ENCODE results near the gene CHAF1B. TPM values are rescaled to one million over a fixed set of nuclear protein-coding genes. Genes with fewer than 3 reads are reported as not detected.
"Not testable (repeated sequence)": the region's sequence is repeated elsewhere in the genome, so short reads cannot be mapped to it uniquely, and the experiment has no call there.

Gene CHAF1B
- total RNA-seq (10 to 100 TPM; 30.6 to 30.8 TPM), polyA plus RNA-seq (2.4 TPM)

DNA sequence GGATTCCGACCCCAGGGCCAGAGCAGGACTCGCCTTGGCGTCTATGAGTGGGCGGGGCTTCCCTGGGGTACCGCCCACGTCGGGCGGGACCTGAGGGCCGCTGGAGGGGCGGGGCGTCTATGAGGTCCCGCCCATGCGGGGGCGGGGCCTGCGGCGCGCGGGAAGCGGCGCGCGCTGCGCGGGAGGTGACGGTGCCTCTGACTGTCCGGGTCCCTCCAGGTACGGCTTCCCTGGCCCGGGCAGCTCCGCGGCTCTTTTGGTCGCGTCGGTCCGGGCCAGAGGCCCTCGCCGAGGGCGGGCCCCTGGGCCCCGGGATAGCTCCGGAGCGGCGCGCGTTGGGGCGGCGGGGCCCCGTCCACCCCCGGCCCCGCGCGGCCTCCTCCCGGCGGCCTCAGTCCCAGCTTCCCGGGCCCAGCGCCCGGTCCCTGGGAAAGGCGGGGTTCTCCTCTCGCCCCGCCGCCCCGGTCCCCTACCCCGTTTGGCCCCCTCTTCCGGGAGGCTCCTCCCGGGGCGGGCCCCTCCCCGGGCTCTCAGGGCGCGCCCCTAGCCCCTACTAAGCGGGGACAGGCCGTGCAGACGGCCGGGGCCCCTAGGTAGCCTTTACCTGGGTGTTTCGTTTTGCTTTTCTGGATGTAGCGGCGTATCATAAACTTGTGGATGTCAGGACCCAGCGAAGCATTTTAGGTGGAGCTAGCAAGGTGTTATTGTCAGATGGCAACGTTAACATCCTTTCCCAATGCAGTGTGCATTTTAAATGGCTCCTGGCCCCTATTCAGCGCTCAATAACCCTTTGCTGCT lies at the start of gene CHAF1B:
CHAF1B (plus strand) TSS at position 160 of the 798 bp plus-strand sequence. CDS start 745 bp downstream, outside the sequence.
- Mint-ChIP-seq H3K9me3 (no peaks in the 10 kb centered on the region), H3K36me3 (peaks cover 0 to 3% (median 1%) of the 10 kb centered on the region in 3 donors), H3K27me3 (no peaks in the 10 kb centered on the region), H3K27ac (peak within 1 kb of the TSS in 5 of 8 donors; percentile 26 to 82 (median 36)), H3K4me1 (peaks cover 5 to 8% (median 8%) of the 10 kb centered on the region in 3 donors), H3K4me3 (peak within 1 kb of the TSS; percentile 80 to 92 (median 86))
- ChIA-PET POLR2A (interaction anchor here (0.6 kb wide), 2 partner anchors 12 to 33 kb away, joined by 5 to 6 read pairs; no protein-coding TSS in a partner anchor), CTCF (interaction anchor here (1.1 kb wide), 1 partner anchor 66 kb away, joined by 3 read pairs; the partner anchor contains the start of gene MORC3)
- H3K27me3 ChIP-seq (ENCODE audit: insufficient read depth, low read length, poor library complexity, severe bottlenecking), result no peaks in the 10 kb centered on the region
- H3K27ac ChIP-seq (ENCODE audit: low read depth, low read length), result peak within 1 kb of the TSS; percentile 51
- peak within 1 kb of the TSS; percentile 59 for H3K4me3 ChIP-seq (ENCODE audit: low read length)
- no peaks in the 10 kb centered on the region for H3K36me3 ChIP-seq (ENCODE audit: insufficient read depth, low read length)
- H3K9me3 ChIP-seq (ENCODE audit: low read length), result no peaks in the 10 kb centered on the region
- H3K4me1 ChIP-seq (ENCODE audit: insufficient read depth, low read length), result peaks cover 6% of the 10 kb centered on the region
- DNase-seq, result peak; percentile 76 to 83 (median 78)

DNA sequence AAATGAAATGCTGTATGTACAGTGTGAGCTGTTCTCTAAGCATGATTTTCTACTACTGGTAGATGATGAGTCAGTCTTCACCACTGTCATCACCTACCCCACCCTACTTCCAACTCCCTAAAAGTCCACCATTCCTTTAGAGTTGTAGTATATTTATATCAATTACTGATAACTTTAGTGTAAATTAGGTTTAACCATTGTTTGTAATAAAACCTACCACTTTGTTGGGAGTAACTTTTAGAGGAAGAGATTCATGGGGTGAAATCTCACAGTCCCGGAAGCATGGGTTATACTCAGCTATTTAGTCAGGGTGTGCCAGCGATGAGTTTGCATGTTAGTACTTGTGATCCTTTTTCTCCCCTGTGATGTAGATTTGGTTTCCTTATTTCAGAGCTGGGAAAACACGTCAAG lies 48.1 kb upstream of the CHAF1B start:
- DNase-seq, result no peak
- POLR2A ChIA-PET, result no interaction called here
- Histone ChIP-seq H3K27me3 (ENCODE audit: insufficient read depth, low read length, poor library complexity, severe bottlenecking) (no peaks in the 10 kb centered on the region), H3K9me3 (ENCODE audit: low read length) (no peaks in the 10 kb centered on the region), H3K4me3 (ENCODE audit: low read length) (no peak overlapping the region), H3K4me1 (ENCODE audit: insufficient read depth, low read length) (peaks cover 7% of the 10 kb centered on the region), H3K27ac (ENCODE audit: low read depth, low read length) (no peak overlapping the region), H3K36me3 (ENCODE audit: insufficient read depth, low read length) (peaks cover 46% of the 10 kb centered on the region)
- peaks cover 22 to 35% (median 23%) of the 10 kb centered on the region in 3 donors for H3K4me1 Mint-ChIP-seq
- CTCF ChIA-PET, result interaction anchor here (1.6 kb wide), 1 partner anchor 12 kb away, joined by 4 read pairs; no protein-coding TSS in a partner anchor
- H3K27ac Mint-ChIP-seq, result peak overlapping the region in 1 of 8 donors; percentile 1
- H3K27me3 Mint-ChIP-seq, result no peaks in the 10 kb centered on the region
- H3K9me3 Mint-ChIP-seq, result no peaks in the 10 kb centered on the region
- peaks cover 4 to 79% (median 19%) of the 10 kb centered on the region in 3 donors for H3K36me3 Mint-ChIP-seq
- H3K4me3 Mint-ChIP-seq, result no peak overlapping the region

DNA sequence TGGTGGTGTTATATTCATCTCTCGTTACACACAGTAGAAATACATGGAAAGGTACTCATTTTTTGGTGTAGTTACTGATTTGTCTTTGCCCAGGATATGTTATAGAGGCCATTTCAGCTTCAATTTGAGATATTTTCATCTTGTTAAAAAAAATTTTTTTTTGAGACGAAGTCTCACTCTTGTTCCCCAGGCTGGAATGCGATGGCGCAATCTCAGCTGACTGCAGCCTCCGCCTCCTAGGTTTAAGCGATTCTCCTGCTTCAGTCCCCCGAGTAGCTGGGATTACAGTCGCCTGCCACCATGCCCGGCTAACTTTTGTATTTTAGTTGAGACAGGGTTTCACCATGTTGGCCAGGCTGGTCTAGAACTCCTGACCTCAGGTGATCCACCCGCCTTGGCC lies 46.2 kb upstream of the CHAF1B start:
- H3K4me3 Mint-ChIP-seq, result no peak overlapping the region
- H3K27me3 Mint-ChIP-seq, result no peaks in the 10 kb centered on the region
- no peaks in the 10 kb centered on the region for H3K9me3 Mint-ChIP-seq
- CTCF ChIA-PET, result no interaction called here
- Histone ChIP-seq H3K4me3 (ENCODE audit: low read length) (no peak overlapping the region), H3K36me3 (ENCODE audit: insufficient read depth, low read length) (peaks cover 54% of the 10 kb centered on the region), H3K9me3 (ENCODE audit: low read length) (no peaks in the 10 kb centered on the region), H3K27ac (ENCODE audit: low read depth, low read length) (no peak overlapping the region), H3K4me1 (ENCODE audit: insufficient read depth, low read length) (no peaks in the 10 kb centered on the region), H3K27me3 (ENCODE audit: insufficient read depth, low read length, poor library complexity, severe bottlenecking) (no peaks in the 10 kb centered on the region)
- H3K4me1 Mint-ChIP-seq, result peaks cover 10 to 20% (median 12%) of the 10 kb centered on the region in 3 donors
- H3K36me3 Mint-ChIP-seq, result peaks cover 4 to 80% (median 16%) of the 10 kb centered on the region in 3 donors
- H3K27ac Mint-ChIP-seq, result peak overlapping the region in 1 of 8 donors; percentile 79
- POLR2A ChIA-PET, result no interaction called here
- no peak for DNase-seq

DNA sequence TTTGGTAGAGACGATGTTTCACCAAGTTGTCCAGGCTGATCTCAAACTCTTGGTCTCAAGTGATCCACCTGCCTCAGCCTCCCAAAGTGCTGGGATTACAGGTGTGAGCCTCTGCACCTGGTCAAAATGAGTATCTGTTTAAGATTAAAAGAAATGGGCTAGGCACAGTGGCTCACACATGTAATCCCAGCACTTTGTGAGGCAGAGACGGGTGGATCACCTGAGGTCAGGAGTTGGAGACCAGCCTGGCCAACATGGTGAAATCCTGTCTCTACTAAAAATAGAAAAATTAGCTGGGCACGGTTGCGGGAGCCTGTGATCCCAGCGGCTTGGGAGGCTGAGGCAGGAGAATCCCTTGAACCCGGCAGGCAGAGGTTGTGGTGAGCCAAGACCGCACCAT lies 42.6 kb upstream of the CHAF1B start:
- H3K4me1 Mint-ChIP-seq; H3K27ac Mint-ChIP-seq; H3K9me3 ChIP-seq (ENCODE audit: low read length); H3K27ac ChIP-seq (ENCODE audit: low read depth, low read length); H3K4me3 Mint-ChIP-seq; DNase-seq; H3K4me1 ChIP-seq (ENCODE audit: insufficient read depth, low read length); CTCF ChIA-PET; H3K27me3 ChIP-seq (ENCODE audit: insufficient read depth, low read length, poor library complexity, severe bottlenecking); H3K9me3 Mint-ChIP-seq; H3K27me3 Mint-ChIP-seq; H3K4me3 ChIP-seq (ENCODE audit: low read length); POLR2A ChIA-PET: not testable (repeated sequence)
- H3K36me3 Mint-ChIP-seq, result peaks cover 0 to 84% (median 13%) of the 10 kb centered on the region in 3 donors
- H3K36me3 ChIP-seq (ENCODE audit: insufficient read depth, low read length), result peaks cover 60% of the 10 kb centered on the region

DNA sequence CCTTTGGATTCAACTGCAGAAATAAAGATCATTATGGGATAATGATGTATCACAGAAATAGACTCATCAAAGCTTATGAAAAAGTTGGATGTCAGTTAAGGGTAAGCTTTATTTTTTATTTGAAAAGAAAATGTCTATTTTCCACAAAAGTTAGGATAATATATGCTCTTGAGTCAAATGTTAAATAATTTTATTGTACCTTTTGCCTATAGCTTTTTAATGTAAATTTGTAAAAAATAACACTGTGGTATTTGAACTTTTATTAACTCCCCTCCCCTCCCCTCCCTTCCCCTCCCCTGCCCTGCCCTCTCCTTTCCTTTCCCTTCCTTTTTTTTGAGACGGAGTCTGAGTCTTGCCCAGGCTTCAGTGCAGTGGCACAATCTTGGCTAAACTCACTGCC lies 40.3 kb upstream of the CHAF1B start:
- ChIA-PET POLR2A (no interaction called here), CTCF (no interaction called here)
- H3K36me3 ChIP-seq (ENCODE audit: insufficient read depth, low read length), result peaks cover 58% of the 10 kb centered on the region
- no peaks in the 10 kb centered on the region for H3K4me1 ChIP-seq (ENCODE audit: insufficient read depth, low read length)
- Mint-ChIP-seq H3K4me1 (peaks cover 0 to 3% (median 0%) of the 10 kb centered on the region in 3 donors), H3K36me3 (peaks cover 0 to 76% (median 14%) of the 10 kb centered on the region in 3 donors), H3K9me3 (no peaks in the 10 kb centered on the region), H3K4me3 (no peak overlapping the region), H3K27me3 (no peaks in the 10 kb centered on the region), H3K27ac (peak overlapping the region in 2 of 8 donors; percentile 43 to 64)
- H3K4me3 ChIP-seq (ENCODE audit: low read length), result no peak overlapping the region
- H3K27me3 ChIP-seq (ENCODE audit: insufficient read depth, low read length, poor library complexity, severe bottlenecking), result no peaks in the 10 kb centered on the region
- H3K27ac ChIP-seq (ENCODE audit: low read depth, low read length), result no peak overlapping the region
- DNase-seq, result no peak
- no peaks in the 10 kb centered on the region for H3K9me3 ChIP-seq (ENCODE audit: low read length)

DNA sequence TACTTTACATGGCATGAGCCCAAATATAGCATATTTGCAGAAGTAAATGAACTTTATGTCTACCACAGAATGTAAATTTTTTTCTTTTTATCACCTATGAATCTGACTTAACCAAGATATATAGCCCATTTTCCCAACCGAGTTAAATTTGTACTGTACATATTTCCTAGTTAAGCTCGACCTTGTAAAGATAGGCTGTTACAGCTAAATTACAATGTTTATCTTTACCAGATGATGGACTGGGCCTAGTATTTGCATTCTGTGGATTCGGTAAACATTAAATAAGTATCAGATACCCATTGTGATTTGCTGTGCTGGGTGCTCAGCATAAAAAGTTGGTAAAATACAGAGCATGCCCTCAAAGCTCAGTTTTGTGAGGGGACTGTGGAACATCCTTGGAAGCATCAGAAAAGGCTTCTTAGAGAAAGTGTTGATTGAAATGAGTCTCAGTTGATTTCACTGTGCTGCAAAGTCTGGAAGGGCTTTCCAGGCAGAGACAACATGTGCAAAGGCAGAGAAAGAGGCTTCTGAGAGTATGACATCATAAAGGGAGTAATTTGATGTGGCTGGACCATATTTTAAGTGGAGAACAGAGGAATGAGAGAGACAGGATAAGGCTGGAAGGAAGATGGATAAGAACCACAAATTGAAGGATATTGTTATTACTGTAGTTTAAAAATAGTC lies 37.8 kb upstream of the CHAF1B start:
- DNase-seq, result no peak
- Mint-ChIP-seq H3K27me3 (no peaks in the 10 kb centered on the region), H3K4me3 (no peak overlapping the region), H3K36me3 (peaks cover 4 to 77% (median 18%) of the 10 kb centered on the region in 3 donors), H3K9me3 (no peaks in the 10 kb centered on the region), H3K27ac (peak overlapping the region in 5 of 8 donors; percentile 1 to 30 (median 12)), H3K4me1 (peaks cover 5 to 9% (median 6%) of the 10 kb centered on the region in 3 donors)
- Histone ChIP-seq H3K4me1 (ENCODE audit: insufficient read depth, low read length) (no peaks in the 10 kb centered on the region), H3K9me3 (ENCODE audit: low read length) (no peaks in the 10 kb centered on the region), H3K4me3 (ENCODE audit: low read length) (no peak overlapping the region), H3K36me3 (ENCODE audit: insufficient read depth, low read length) (peaks cover 47% of the 10 kb centered on the region), H3K27me3 (ENCODE audit: insufficient read depth, low read length, poor library complexity, severe bottlenecking) (no peaks in the 10 kb centered on the region), H3K27ac (ENCODE audit: low read depth, low read length) (no peak overlapping the region)
- ChIA-PET POLR2A (no interaction called here), CTCF (interaction anchor here (1.1 kb wide), 1 partner anchor 16 kb away, joined by 3 read pairs; no protein-coding TSS in a partner anchor)

DNA sequence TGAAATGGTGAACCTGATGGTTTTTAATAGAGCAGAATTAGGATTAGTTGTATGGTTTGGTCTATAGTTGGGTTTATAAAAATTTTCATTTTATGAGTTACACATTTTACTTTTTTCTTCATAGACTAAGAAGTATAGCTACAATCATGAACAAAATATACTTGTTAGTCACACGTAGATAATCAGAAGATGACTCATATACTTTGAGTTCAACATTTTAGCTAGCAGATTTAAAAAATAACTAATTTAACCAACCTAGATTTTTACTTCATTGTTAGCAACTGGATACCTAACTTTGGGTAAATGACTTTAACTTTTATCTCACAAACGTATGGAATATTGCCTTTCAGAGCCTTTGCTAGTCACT lies 37.2 kb upstream of the CHAF1B start:
- no peaks in the 10 kb centered on the region for H3K4me1 ChIP-seq (ENCODE audit: insufficient read depth, low read length)
- peak overlapping the region in 6 of 8 donors; percentile 1 to 30 (median 9) for H3K27ac Mint-ChIP-seq
- DNase-seq, result no peak
- H3K27ac ChIP-seq (ENCODE audit: low read depth, low read length), result no peak overlapping the region
- H3K4me1 Mint-ChIP-seq, result peaks cover 5 to 9% (median 9%) of the 10 kb centered on the region in 3 donors
- H3K36me3 ChIP-seq (ENCODE audit: insufficient read depth, low read length), result peaks cover 46% of the 10 kb centered on the region
- peaks cover 7 to 81% (median 20%) of the 10 kb centered on the region in 3 donors for H3K36me3 Mint-ChIP-seq
- no peak overlapping the region for H3K4me3 Mint-ChIP-seq
- no peaks in the 10 kb centered on the region for H3K27me3 Mint-ChIP-seq
- H3K27me3 ChIP-seq (ENCODE audit: insufficient read depth, low read length, poor library complexity, severe bottlenecking), result no peaks in the 10 kb centered on the region
- no peaks in the 10 kb centered on the region for H3K9me3 Mint-ChIP-seq
- POLR2A ChIA-PET, result no interaction called here
- no peaks in the 10 kb centered on the region for H3K9me3 ChIP-seq (ENCODE audit: low read length)
- no peak overlapping the region for H3K4me3 ChIP-seq (ENCODE audit: low read length)
- CTCF ChIA-PET, result interaction anchor here (1.1 kb wide), 1 partner anchor 17 kb away, joined by 3 read pairs; no protein-coding TSS in a partner anchor

DNA sequence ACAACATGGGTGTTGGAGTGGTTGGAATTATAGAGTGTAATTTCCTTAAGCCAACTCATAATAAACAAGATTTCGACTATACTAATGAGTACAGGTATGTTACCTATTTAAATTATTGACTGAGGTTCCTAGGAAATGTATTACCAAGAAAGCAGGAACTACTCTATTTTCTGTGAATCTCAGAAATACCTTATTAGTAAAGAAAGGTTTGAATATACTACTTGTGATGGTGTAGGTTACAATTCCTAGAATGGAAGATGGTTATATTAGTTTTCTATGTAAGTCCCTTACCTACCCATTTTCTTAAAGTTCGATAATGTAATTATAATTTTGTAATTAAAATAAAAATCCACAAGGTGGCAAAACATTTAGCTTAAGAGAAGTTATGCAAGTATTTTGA lies 35.9 kb upstream of the CHAF1B start:
- H3K4me1 ChIP-seq (ENCODE audit: insufficient read depth, low read length), result no peaks in the 10 kb centered on the region
- Mint-ChIP-seq H3K27ac (peak overlapping the region in 1 of 8 donors; percentile 87), H3K4me3 (no peak overlapping the region), H3K4me1 (peaks cover 5 to 11% (median 9%) of the 10 kb centered on the region in 3 donors), H3K9me3 (no peaks in the 10 kb centered on the region), H3K27me3 (no peaks in the 10 kb centered on the region), H3K36me3 (peaks cover 7 to 72% (median 19%) of the 10 kb centered on the region in 3 donors)
- ChIA-PET CTCF (interaction anchor here (1.5 kb wide), 1 partner anchor 12 kb away, joined by 4 read pairs; no protein-coding TSS in a partner anchor), POLR2A (no interaction called here)
- peaks cover 36% of the 10 kb centered on the region for H3K36me3 ChIP-seq (ENCODE audit: insufficient read depth, low read length)
- no peak overlapping the region for H3K4me3 ChIP-seq (ENCODE audit: low read length)
- no peaks in the 10 kb centered on the region for H3K27me3 ChIP-seq (ENCODE audit: insufficient read depth, low read length, poor library complexity, severe bottlenecking)
- DNase-seq, result no peak
- no peaks in the 10 kb centered on the region for H3K9me3 ChIP-seq (ENCODE audit: low read length)
- H3K27ac ChIP-seq (ENCODE audit: low read depth, low read length), result no peak overlapping the region

All from CD8-positive, alpha-beta memory T cell (primary cell).